ENCODE results near the gene RRP8. TPM values are rescaled to one million over a fixed set of nuclear protein-coding genes. Genes with fewer than 3 reads are reported as not detected.

Gene RRP8
- total RNA-seq, 1 donor from 2014 or later = 9.4 TPM

- peaks cover 0 to 4% (median 0%) of the 10 kb centered on the region in 3 donors for H3K9me3 ChIP-seq (ENCODE audit: control insufficient read depth in 3 of 3, low read length in 3 of 3)
- no peaks in the 10 kb centered on the region for H3K27me3 ChIP-seq (ENCODE audit: control insufficient read depth in 3 of 3, insufficient read depth in 3 of 3, low read length in 3 of 3)
- H3K27ac ChIP-seq (ENCODE audit: low read depth, low read length) = no peak overlapping the region
- no peak overlapping the region for H3K4me3 ChIP-seq (ENCODE audit: low read length in 3 of 3)
- H3K9ac ChIP-seq (ENCODE audit: low read depth in 1 of 3, low read length in 3 of 3) = peak overlapping the region in 2 of 3 donors; percentile 5 to 60
- H3K4me1 ChIP-seq (ENCODE audit: control insufficient read depth in 3 of 3, insufficient read depth in 3 of 3, low read length in 3 of 3) = peaks cover 0 to 6% (median 6%) of the 10 kb centered on the region in 3 donors
- H3K36me3 ChIP-seq (ENCODE audit: control insufficient read depth in 3 of 3, insufficient read depth in 3 of 3, low read length in 3 of 3) = peaks cover 2 to 4% (median 3%) of the 10 kb centered on the region in 3 donors
Measured at GRCh38 chr11:6587360-6587953, 16.0 kb downstream of the RRP8 start.

GRCh38 chr11:6586434-6587359 is 16.7 kb downstream of the RRP8 start:
- Histone ChIP-seq H3K4me3 (ENCODE audit: low read length in 3 of 3) (no peak overlapping the region), H3K27me3 (ENCODE audit: control insufficient read depth in 3 of 3, insufficient read depth in 3 of 3, low read length in 3 of 3) (no peaks in the 10 kb centered on the region), H3K4me1 (ENCODE audit: control insufficient read depth in 3 of 3, insufficient read depth in 3 of 3, low read length in 3 of 3) (peaks cover 0 to 6% (median 6%) of the 10 kb centered on the region in 3 donors), H3K27ac (ENCODE audit: low read depth, low read length) (no peak overlapping the region), H3K9me3 (ENCODE audit: control insufficient read depth in 3 of 3, low read length in 3 of 3) (peaks cover 0 to 4% (median 0%) of the 10 kb centered on the region in 3 donors), H3K9ac (ENCODE audit: low read depth in 1 of 3, low read length in 3 of 3) (no peak overlapping the region), H3K36me3 (ENCODE audit: control insufficient read depth in 3 of 3, insufficient read depth in 3 of 3, low read length in 3 of 3) (peaks cover 0 to 1% (median 0%) of the 10 kb centered on the region in 3 donors)

- H3K27ac ChIP-seq (ENCODE audit: low read depth, low read length) = no peak overlapping the region
Measured at GRCh38 chr11:6584528-6584927, 18.9 kb downstream of the RRP8 start.

GRCh38 chr11:6583584-6583983 is 19.8 kb downstream of the RRP8 start:
- no peaks in the 10 kb centered on the region for H3K27me3 ChIP-seq (ENCODE audit: control insufficient read depth in 3 of 3, insufficient read depth in 3 of 3, low read length in 3 of 3)
- peaks cover 0 to 4% (median 0%) of the 10 kb centered on the region in 3 donors for H3K9me3 ChIP-seq (ENCODE audit: control insufficient read depth in 3 of 3, low read length in 3 of 3)
- H3K4me1 ChIP-seq (ENCODE audit: control insufficient read depth in 3 of 3, insufficient read depth in 3 of 3, low read length in 3 of 3) = peaks cover 0 to 12% (median 6%) of the 10 kb centered on the region in 3 donors
- H3K27ac ChIP-seq (ENCODE audit: low read depth, low read length) = no peak overlapping the region
- H3K9ac ChIP-seq (ENCODE audit: low read depth in 1 of 3, low read length in 3 of 3) = no peak overlapping the region
- peaks cover 0 to 8% (median 0%) of the 10 kb centered on the region in 3 donors for H3K36me3 ChIP-seq (ENCODE audit: control insufficient read depth in 3 of 3, insufficient read depth in 3 of 3, low read length in 3 of 3)
- H3K4me3 ChIP-seq (ENCODE audit: low read length in 3 of 3) = no peak overlapping the region

More at GRCh38 chr11:6584528-6584927, 18.9 kb downstream of the RRP8 start:
- no peak overlapping the region for H3K9ac ChIP-seq (ENCODE audit: low read depth in 1 of 3, low read length in 3 of 3)
- no peak overlapping the region for H3K4me3 ChIP-seq (ENCODE audit: low read length in 3 of 3)
- no peaks in the 10 kb centered on the region for H3K27me3 ChIP-seq (ENCODE audit: control insufficient read depth in 3 of 3, insufficient read depth in 3 of 3, low read length in 3 of 3)
- peaks cover 0 to 4% (median 0%) of the 10 kb centered on the region in 3 donors for H3K9me3 ChIP-seq (ENCODE audit: control insufficient read depth in 3 of 3, low read length in 3 of 3)
- H3K36me3 ChIP-seq (ENCODE audit: control insufficient read depth in 3 of 3, insufficient read depth in 3 of 3, low read length in 3 of 3) = peaks cover 0 to 8% (median 0%) of the 10 kb centered on the region in 3 donors
- peaks cover 0 to 10% (median 6%) of the 10 kb centered on the region in 3 donors for H3K4me1 ChIP-seq (ENCODE audit: control insufficient read depth in 3 of 3, insufficient read depth in 3 of 3, low read length in 3 of 3)

GRCh38 chr11:6579681-6580080 is 23.7 kb downstream of the RRP8 start:
- Histone ChIP-seq H3K9ac (ENCODE audit: low read depth in 1 of 3, low read length in 3 of 3) (no peak overlapping the region), H3K27ac (ENCODE audit: low read depth, low read length) (no peak overlapping the region), H3K4me3 (ENCODE audit: low read length in 3 of 3) (no peak overlapping the region), H3K36me3 (ENCODE audit: control insufficient read depth in 3 of 3, insufficient read depth in 3 of 3, low read length in 3 of 3) (peaks cover 0 to 8% (median 0%) of the 10 kb centered on the region in 3 donors), H3K9me3 (ENCODE audit: control insufficient read depth in 3 of 3, low read length in 3 of 3) (peaks cover 0 to 4% (median 0%) of the 10 kb centered on the region in 3 donors), H3K4me1 (ENCODE audit: control insufficient read depth in 3 of 3, insufficient read depth in 3 of 3, low read length in 3 of 3) (peaks cover 0 to 14% (median 6%) of the 10 kb centered on the region in 3 donors), H3K27me3 (ENCODE audit: control insufficient read depth in 3 of 3, insufficient read depth in 3 of 3, low read length in 3 of 3) (no peaks in the 10 kb centered on the region)

- Histone ChIP-seq H3K27ac (ENCODE audit: low read depth, low read length) (no peak overlapping the region), H3K4me1 (ENCODE audit: control insufficient read depth in 3 of 3, insufficient read depth in 3 of 3, low read length in 3 of 3) (peaks cover 0 to 14% (median 6%) of the 10 kb centered on the region in 3 donors), H3K4me3 (ENCODE audit: low read length in 3 of 3) (no peak overlapping the region), H3K9ac (ENCODE audit: low read depth in 1 of 3, low read length in 3 of 3) (no peak overlapping the region), H3K36me3 (ENCODE audit: control insufficient read depth in 3 of 3, insufficient read depth in 3 of 3, low read length in 3 of 3) (peaks cover 0 to 8% (median 0%) of the 10 kb centered on the region in 3 donors), H3K9me3 (ENCODE audit: control insufficient read depth in 3 of 3, low read length in 3 of 3) (no peaks in the 10 kb centered on the region), H3K27me3 (ENCODE audit: control insufficient read depth in 3 of 3, insufficient read depth in 3 of 3, low read length in 3 of 3) (no peaks in the 10 kb centered on the region)
Measured at GRCh38 chr11:6578134-6578533, 25.3 kb downstream of the RRP8 start.

- H3K9me3 ChIP-seq (ENCODE audit: control insufficient read depth in 3 of 3, low read length in 3 of 3) = no peaks in the 10 kb centered on the region
- H3K36me3 ChIP-seq (ENCODE audit: control insufficient read depth in 3 of 3, insufficient read depth in 3 of 3, low read length in 3 of 3) = peaks cover 0 to 8% (median 0%) of the 10 kb centered on the region in 3 donors
- no peaks in the 10 kb centered on the region for H3K27me3 ChIP-seq (ENCODE audit: control insufficient read depth in 3 of 3, insufficient read depth in 3 of 3, low read length in 3 of 3)
- peak overlapping the region; percentile 9 for H3K27ac ChIP-seq (ENCODE audit: low read depth, low read length)
- H3K4me1 ChIP-seq (ENCODE audit: control insufficient read depth in 3 of 3, insufficient read depth in 3 of 3, low read length in 3 of 3) = peaks cover 0 to 15% (median 7%) of the 10 kb centered on the region in 3 donors
- H3K9ac ChIP-seq (ENCODE audit: low read depth in 1 of 3, low read length in 3 of 3) = no peak overlapping the region
- no peak overlapping the region for H3K4me3 ChIP-seq (ENCODE audit: low read length in 3 of 3)
Measured at GRCh38 chr11:6576471-6577373, 26.7 kb downstream of the RRP8 start.

GRCh38 chr11:6574816-6575715 is 28.4 kb downstream of the RRP8 start:
- Histone ChIP-seq H3K4me1 (ENCODE audit: control insufficient read depth in 3 of 3, insufficient read depth in 3 of 3, low read length in 3 of 3) (peaks cover 3 to 25% (median 18%) of the 10 kb centered on the region in 3 donors), H3K27me3 (ENCODE audit: control insufficient read depth in 3 of 3, insufficient read depth in 3 of 3, low read length in 3 of 3) (no peaks in the 10 kb centered on the region), H3K36me3 (ENCODE audit: control insufficient read depth in 3 of 3, insufficient read depth in 3 of 3, low read length in 3 of 3) (peaks cover 0 to 4% (median 2%) of the 10 kb centered on the region in 3 donors), H3K9ac (ENCODE audit: low read depth in 1 of 3, low read length in 3 of 3) (no peak overlapping the region), H3K4me3 (ENCODE audit: low read length in 3 of 3) (no peak overlapping the region), H3K27ac (ENCODE audit: low read depth, low read length) (no peak overlapping the region), H3K9me3 (ENCODE audit: control insufficient read depth in 3 of 3, low read length in 3 of 3) (no peaks in the 10 kb centered on the region)

All from skeletal muscle tissue (tissue), 4 donors.